ENCODE measurements around the gene UTP11.

UTP11 gene

GRCh38 chr1:37998913-37999429, 13.6 kb upstream of the UTP11 start:
- Mint-ChIP-seq H3K36me3 (no peaks in the 10 kb centered on the region), H3K4me1 (peaks cover 17% of the 10 kb centered on the region), H3K9me3 (no peaks in the 10 kb centered on the region), H3K27me3 (peaks cover 9% of the 10 kb centered on the region), H3K27ac (peak overlapping the region; percentile 77), H3K4me3 (no peak overlapping the region)
- ATAC-seq: no peak

GRCh38 chr1:37999430-38000232, 12.9 kb upstream of the UTP11 start:
- H3K4me3 Mint-ChIP-seq: no peak overlapping the region

GRCh38 chr1:38000233-38000528, 12.4 kb upstream of the UTP11 start:
- H3K27me3 Mint-ChIP-seq: peaks cover 19% of the 10 kb centered on the region
- H3K9me3 Mint-ChIP-seq: no peaks in the 10 kb centered on the region
- no peaks in the 10 kb centered on the region for H3K36me3 Mint-ChIP-seq
- ATAC-seq: no peak
- no peak overlapping the region for H3K27ac Mint-ChIP-seq
- no peak overlapping the region for H3K4me3 Mint-ChIP-seq
- peaks cover 18% of the 10 kb centered on the region for H3K4me1 Mint-ChIP-seq

More at GRCh38 chr1:37999430-38000232, 12.9 kb upstream of the UTP11 start:
- Mint-ChIP-seq H3K4me1 (peaks cover 21% of the 10 kb centered on the region), H3K9me3 (no peaks in the 10 kb centered on the region), H3K27me3 (peaks cover 15% of the 10 kb centered on the region), H3K36me3 (no peaks in the 10 kb centered on the region), H3K27ac (peak overlapping the region; percentile 77)
- ATAC-seq: no peak

- Mint-ChIP-seq H3K4me1 (peaks cover 15% of the 10 kb centered on the region), H3K4me3 (no peak overlapping the region), H3K27me3 (peaks cover 19% of the 10 kb centered on the region), H3K36me3 (no peaks in the 10 kb centered on the region), H3K9me3 (no peaks in the 10 kb centered on the region), H3K27ac (no peak overlapping the region)
- no peak for ATAC-seq
These were observed 11.7 kb upstream of the UTP11 start for GRCh38 chr1:38000529-38001455.

GRCh38 chr1:38003261-38004250, 9.0 kb upstream of the UTP11 start:
- H3K9me3 Mint-ChIP-seq: no peaks in the 10 kb centered on the region
- H3K27ac Mint-ChIP-seq: no peak overlapping the region
- H3K36me3 Mint-ChIP-seq: no peaks in the 10 kb centered on the region
- peaks cover 15% of the 10 kb centered on the region for H3K4me1 Mint-ChIP-seq
- no peak for ATAC-seq
- H3K4me3 Mint-ChIP-seq: no peak overlapping the region
- peaks cover 19% of the 10 kb centered on the region for H3K27me3 Mint-ChIP-seq

GRCh38 chr1:38004284-38005108, 8.0 kb upstream of the UTP11 start:
- ATAC-seq: no peak
- H3K9me3 Mint-ChIP-seq: no peaks in the 10 kb centered on the region
- H3K4me1 Mint-ChIP-seq: peaks cover 10% of the 10 kb centered on the region

GRCh38 chr1:38005195-38006007, 7.1 kb upstream of the UTP11 start, which contains the start of gene FHL3:
Gene FHL3, minus strand, starts transcription at chr1:38005514. Its CDS starts 6,102 bp downstream, at chr1:37999412.
- peak; percentile 55 for ATAC-seq
- H3K36me3 Mint-ChIP-seq: no peaks in the 10 kb centered on the region
- H3K27me3 Mint-ChIP-seq: peaks cover 19% of the 10 kb centered on the region

More at GRCh38 chr1:38004284-38005108, 8.0 kb upstream of the UTP11 start:
- no peak overlapping the region for H3K27ac Mint-ChIP-seq
- H3K4me3 Mint-ChIP-seq: peak overlapping the region; percentile 52
- H3K27me3 Mint-ChIP-seq: peaks cover 19% of the 10 kb centered on the region
- no peaks in the 10 kb centered on the region for H3K36me3 Mint-ChIP-seq

GRCh38 chr1:38006008-38006828, 6.3 kb upstream of the UTP11 start:
- Mint-ChIP-seq H3K4me1 (peaks cover 8% of the 10 kb centered on the region), H3K27me3 (peaks cover 19% of the 10 kb centered on the region), H3K36me3 (no peaks in the 10 kb centered on the region), H3K27ac (no peak overlapping the region), H3K9me3 (no peaks in the 10 kb centered on the region), H3K4me3 (peak overlapping the region; percentile 51)
- ATAC-seq: no peak

More at GRCh38 chr1:38005195-38006007, 7.1 kb upstream of the UTP11 start, which contains the start of gene FHL3:
- Mint-ChIP-seq H3K27ac (no peak within 1 kb of the TSS), H3K4me1 (peaks cover 8% of the 10 kb centered on the region), H3K4me3 (peak within 1 kb of the TSS; percentile 52), H3K9me3 (no peaks in the 10 kb centered on the region)

- Mint-ChIP-seq H3K4me3 (no peak overlapping the region), H3K27ac (no peak overlapping the region), H3K36me3 (no peaks in the 10 kb centered on the region), H3K27me3 (peaks cover 7% of the 10 kb centered on the region), H3K9me3 (no peaks in the 10 kb centered on the region), H3K4me1 (peaks cover 29% of the 10 kb centered on the region)
- no peak for ATAC-seq
These were observed 3.3 kb upstream of the UTP11 start for GRCh38 chr1:38009088-38009840.

GRCh38 chr1:38009841-38010180, 2.7 kb upstream of the UTP11 start:
- no peak overlapping the region for H3K4me3 Mint-ChIP-seq
- H3K4me1 Mint-ChIP-seq: peaks cover 26% of the 10 kb centered on the region
- no peaks in the 10 kb centered on the region for H3K36me3 Mint-ChIP-seq
- no peaks in the 10 kb centered on the region for H3K9me3 Mint-ChIP-seq
- H3K27me3 Mint-ChIP-seq: peaks cover 2% of the 10 kb centered on the region
- no peak for ATAC-seq
- H3K27ac Mint-ChIP-seq: no peak overlapping the region

GRCh38 chr1:38013227-38013622, 691 bp downstream of the UTP11 start:
- H3K27ac Mint-ChIP-seq: peak overlapping the region; percentile 96
- peak overlapping the region; percentile 94 for H3K4me3 Mint-ChIP-seq
- no peak for ATAC-seq
- no peaks in the 10 kb centered on the region for H3K9me3 Mint-ChIP-seq
- peaks cover 22% of the 10 kb centered on the region for H3K36me3 Mint-ChIP-seq
- no peaks in the 10 kb centered on the region for H3K27me3 Mint-ChIP-seq
- peaks cover 31% of the 10 kb centered on the region for H3K4me1 Mint-ChIP-seq

- no peaks in the 10 kb centered on the region for H3K9me3 Mint-ChIP-seq
- peaks cover 31% of the 10 kb centered on the region for H3K36me3 Mint-ChIP-seq
- H3K4me1 Mint-ChIP-seq: peaks cover 31% of the 10 kb centered on the region
- H3K27ac Mint-ChIP-seq: no peak overlapping the region
- no peaks in the 10 kb centered on the region for H3K27me3 Mint-ChIP-seq
- no peak for ATAC-seq
- no peak overlapping the region for H3K4me3 Mint-ChIP-seq
These were observed 1.6 kb downstream of the UTP11 start for GRCh38 chr1:38014171-38014570.

Data from stimulated activated memory B cell treated with anti-CD40 and anti-IgM and Interleukin-4, amounts not matched to agents 10 μg/mL and 1 μg/mL and 100 μg/mL, for 72 hours (primary cell).